ENCODE data around the gene TOP2B.

The TOP2B gene, protein sequence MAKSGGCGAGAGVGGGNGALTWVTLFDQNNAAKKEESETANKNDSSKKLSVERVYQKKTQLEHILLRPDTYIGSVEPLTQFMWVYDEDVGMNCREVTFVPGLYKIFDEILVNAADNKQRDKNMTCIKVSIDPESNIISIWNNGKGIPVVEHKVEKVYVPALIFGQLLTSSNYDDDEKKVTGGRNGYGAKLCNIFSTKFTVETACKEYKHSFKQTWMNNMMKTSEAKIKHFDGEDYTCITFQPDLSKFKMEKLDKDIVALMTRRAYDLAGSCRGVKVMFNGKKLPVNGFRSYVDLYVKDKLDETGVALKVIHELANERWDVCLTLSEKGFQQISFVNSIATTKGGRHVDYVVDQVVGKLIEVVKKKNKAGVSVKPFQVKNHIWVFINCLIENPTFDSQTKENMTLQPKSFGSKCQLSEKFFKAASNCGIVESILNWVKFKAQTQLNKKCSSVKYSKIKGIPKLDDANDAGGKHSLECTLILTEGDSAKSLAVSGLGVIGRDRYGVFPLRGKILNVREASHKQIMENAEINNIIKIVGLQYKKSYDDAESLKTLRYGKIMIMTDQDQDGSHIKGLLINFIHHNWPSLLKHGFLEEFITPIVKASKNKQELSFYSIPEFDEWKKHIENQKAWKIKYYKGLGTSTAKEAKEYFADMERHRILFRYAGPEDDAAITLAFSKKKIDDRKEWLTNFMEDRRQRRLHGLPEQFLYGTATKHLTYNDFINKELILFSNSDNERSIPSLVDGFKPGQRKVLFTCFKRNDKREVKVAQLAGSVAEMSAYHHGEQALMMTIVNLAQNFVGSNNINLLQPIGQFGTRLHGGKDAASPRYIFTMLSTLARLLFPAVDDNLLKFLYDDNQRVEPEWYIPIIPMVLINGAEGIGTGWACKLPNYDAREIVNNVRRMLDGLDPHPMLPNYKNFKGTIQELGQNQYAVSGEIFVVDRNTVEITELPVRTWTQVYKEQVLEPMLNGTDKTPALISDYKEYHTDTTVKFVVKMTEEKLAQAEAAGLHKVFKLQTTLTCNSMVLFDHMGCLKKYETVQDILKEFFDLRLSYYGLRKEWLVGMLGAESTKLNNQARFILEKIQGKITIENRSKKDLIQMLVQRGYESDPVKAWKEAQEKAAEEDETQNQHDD (N-terminal part only)

DNA sequence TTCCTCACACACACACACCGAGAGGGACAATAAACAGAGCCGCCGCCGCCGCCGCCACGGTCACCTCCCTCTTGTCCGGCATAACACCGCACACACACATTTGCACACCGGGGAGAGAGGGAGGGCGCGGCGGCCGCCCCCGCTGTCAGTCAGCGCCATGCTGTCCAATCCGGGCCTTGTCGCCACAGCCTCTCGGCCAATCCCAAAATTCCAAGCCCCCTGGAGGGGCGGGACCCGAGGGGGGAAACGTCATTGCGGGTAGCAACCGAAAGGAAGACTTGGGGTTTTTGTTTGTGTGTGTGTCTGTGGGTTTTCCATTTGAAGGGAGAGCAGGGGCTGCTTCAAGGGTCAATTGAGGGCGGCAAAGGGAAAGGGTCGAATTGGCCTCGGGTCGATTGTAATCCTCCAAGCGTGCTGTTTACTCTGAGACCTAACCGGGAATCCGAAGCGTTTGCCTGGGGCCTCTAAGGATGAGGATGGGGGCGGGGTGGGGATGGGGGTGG, at the start of gene TOP2B:
Gene TOP2B (minus strand): TSS at position 96 of the 503 bp plus-strand sequence. CDS start 610 bp downstream, outside the sequence.
- peak within 1 kb of the TSS; percentile 59 for H3K9ac ChIP-seq
- H3K9me3 ChIP-seq (ENCODE audit: control insufficient read depth, low read length), result no peaks in the 10 kb centered on the region
- H3K4me3 ChIP-seq (ENCODE audit: low read depth, low read length), result peak within 1 kb of the TSS; percentile 91
- peaks cover 26% of the 10 kb centered on the region for H3K79me2 ChIP-seq
- peak within 1 kb of the TSS; percentile 90 for H3K27ac ChIP-seq
- H3K36me3 ChIP-seq (ENCODE audit: control insufficient read depth, insufficient read depth, low read length), result no peaks in the 10 kb centered on the region
- H2AFZ ChIP-seq, result peak within 1 kb of the TSS; percentile 63
- peak within 1 kb of the TSS; percentile 91 for H3K4me2 ChIP-seq (ENCODE audit: low read length)
- TF ChIP-seq, protein P1, sequence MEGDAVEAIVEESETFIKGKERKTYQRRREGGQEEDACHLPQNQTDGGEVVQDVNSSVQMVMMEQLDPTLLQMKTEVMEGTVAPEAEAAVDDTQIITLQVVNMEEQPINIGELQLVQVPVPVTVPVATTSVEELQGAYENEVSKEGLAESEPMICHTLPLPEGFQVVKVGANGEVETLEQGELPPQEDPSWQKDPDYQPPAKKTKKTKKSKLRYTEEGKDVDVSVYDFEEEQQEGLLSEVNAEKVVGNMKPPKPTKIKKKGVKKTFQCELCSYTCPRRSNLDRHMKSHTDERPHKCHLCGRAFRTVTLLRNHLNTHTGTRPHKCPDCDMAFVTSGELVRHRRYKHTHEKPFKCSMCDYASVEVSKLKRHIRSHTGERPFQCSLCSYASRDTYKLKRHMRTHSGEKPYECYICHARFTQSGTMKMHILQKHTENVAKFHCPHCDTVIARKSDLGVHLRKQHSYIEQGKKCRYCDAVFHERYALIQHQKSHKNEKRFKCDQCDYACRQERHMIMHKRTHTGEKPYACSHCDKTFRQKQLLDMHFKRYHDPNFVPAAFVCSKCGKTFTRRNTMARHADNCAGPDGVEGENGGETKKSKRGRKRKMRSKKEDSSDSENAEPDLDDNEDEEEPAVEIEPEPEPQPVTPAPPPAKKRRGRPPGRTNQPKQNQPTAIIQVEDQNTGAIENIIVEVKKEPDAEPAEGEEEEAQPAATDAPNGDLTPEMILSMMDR (IDR thresholded peaks at IDR 0.05), result no peak
- H3K27me3 ChIP-seq (ENCODE audit: control insufficient read depth, insufficient read depth, low read length), result no peaks in the 10 kb centered on the region
- peaks cover 16% of the 10 kb centered on the region for H3K4me1 ChIP-seq

DNA sequence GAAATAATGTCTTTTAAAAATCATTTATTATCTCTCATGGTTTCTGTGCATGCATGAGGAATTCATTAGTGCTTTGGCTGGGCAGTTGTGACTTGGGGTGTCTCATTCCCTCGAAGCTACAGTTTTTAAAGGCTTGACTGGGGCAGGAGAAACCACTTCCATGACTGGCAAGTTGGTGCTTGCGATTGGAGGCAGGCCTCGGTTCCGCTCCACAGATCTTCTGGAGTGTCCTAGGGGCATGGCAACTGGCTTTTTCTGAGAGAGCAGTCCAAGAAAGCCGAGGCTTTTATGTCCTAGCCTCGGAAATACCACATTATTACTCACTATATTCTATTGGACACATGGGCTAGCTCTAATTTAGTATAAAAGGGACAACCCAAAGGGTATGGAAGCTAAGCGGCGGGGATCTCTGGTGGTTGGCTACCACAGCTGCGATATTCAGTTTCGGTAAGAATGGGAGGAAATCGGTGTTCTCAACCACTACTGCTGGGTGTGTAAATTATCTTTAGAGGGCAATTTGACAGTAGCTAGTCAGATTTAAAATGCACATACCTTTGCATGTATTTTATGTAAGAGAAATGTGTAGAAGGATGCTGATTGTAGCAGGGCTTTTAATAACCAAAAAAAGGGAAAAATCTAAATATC, 48.8 kb upstream of the TOP2B start:
- TF ChIP-seq, protein P1 (IDR thresholded peaks at IDR 0.05), result no peak

DNA sequence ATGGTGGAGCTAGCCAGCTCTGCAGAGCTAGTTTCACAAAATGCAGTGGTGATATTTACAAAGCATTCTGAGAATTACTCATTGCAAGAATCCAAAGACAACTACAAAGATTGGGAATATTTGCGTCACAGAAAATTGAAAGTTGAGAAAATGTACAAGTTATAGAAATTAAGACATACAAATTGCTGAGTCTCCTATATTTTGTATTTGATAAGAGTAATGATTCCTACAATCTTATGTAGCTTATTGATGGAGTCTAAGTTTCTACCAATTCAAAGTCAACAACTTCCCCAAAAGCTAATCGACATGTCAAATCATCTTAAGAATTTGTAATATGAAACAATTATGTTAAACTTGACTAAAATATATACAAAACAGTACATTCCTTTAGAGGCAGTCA, 46.4 kb upstream of the TOP2B start:
- Histone ChIP-seq H3K9me3 (ENCODE audit: control insufficient read depth, low read length) (no peaks in the 10 kb centered on the region), H3K27me3 (ENCODE audit: control insufficient read depth, insufficient read depth, low read length) (no peaks in the 10 kb centered on the region), H3K27ac (no peak overlapping the region), H3K4me1 (no peaks in the 10 kb centered on the region), H2AFZ (no peak overlapping the region), H3K4me2 (ENCODE audit: low read length) (no peak overlapping the region), H3K79me2 (no peaks in the 10 kb centered on the region), H3K36me3 (ENCODE audit: control insufficient read depth, insufficient read depth, low read length) (no peaks in the 10 kb centered on the region), H3K4me3 (ENCODE audit: low read depth, low read length) (no peak overlapping the region), H3K9ac (no peak overlapping the region)
- TF ChIP-seq, protein P1 (IDR thresholded peaks at IDR 0.05), result no peak

More for the DNA sequence above, 48.8 kb upstream of the TOP2B start:
- no peaks in the 10 kb centered on the region for H3K27me3 ChIP-seq (ENCODE audit: control insufficient read depth, insufficient read depth, low read length)
- H3K4me2 ChIP-seq (ENCODE audit: low read length), result no peak overlapping the region
- H3K4me3 ChIP-seq (ENCODE audit: low read depth, low read length), result no peak overlapping the region
- no peaks in the 10 kb centered on the region for H3K36me3 ChIP-seq (ENCODE audit: control insufficient read depth, insufficient read depth, low read length)
- no peaks in the 10 kb centered on the region for H3K4me1 ChIP-seq
- H3K9me3 ChIP-seq (ENCODE audit: control insufficient read depth, low read length), result no peaks in the 10 kb centered on the region
- no peak overlapping the region for H3K9ac ChIP-seq
- no peak overlapping the region for H3K27ac ChIP-seq
- no peak overlapping the region for H2AFZ ChIP-seq
- no peaks in the 10 kb centered on the region for H3K79me2 ChIP-seq

DNA sequence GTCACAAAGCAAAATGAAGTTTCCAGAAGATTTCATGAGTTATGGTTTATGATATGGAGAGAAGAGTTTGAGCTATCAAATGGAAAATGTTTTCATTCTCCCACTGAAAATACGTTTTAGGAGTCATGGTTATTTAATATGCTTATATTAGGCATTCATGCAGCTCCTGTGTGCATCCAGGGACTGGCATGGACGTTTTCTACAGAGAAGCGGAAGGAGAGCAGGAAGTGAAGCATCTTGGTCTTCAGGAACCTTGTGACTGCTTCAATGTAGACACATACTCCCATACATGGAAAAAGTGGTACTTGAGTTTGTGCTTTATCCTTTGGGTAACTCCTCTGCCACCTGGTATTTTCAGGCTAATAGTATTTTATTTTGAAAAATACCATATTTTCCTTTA, 43.3 kb upstream of the TOP2B start:
- H3K27me3 ChIP-seq (ENCODE audit: control insufficient read depth, insufficient read depth, low read length), result no peaks in the 10 kb centered on the region
- H2AFZ ChIP-seq, result no peak overlapping the region
- H3K4me3 ChIP-seq (ENCODE audit: low read depth, low read length), result no peak overlapping the region
- H3K27ac ChIP-seq, result no peak overlapping the region
- no peak overlapping the region for H3K4me2 ChIP-seq (ENCODE audit: low read length)
- H3K4me1 ChIP-seq, result no peaks in the 10 kb centered on the region
- H3K9ac ChIP-seq, result no peak overlapping the region
- TF ChIP-seq, protein P1 (IDR thresholded peaks at IDR 0.05), result no peak
- H3K9me3 ChIP-seq (ENCODE audit: control insufficient read depth, low read length), result no peaks in the 10 kb centered on the region
- H3K79me2 ChIP-seq, result no peaks in the 10 kb centered on the region
- H3K36me3 ChIP-seq (ENCODE audit: control insufficient read depth, insufficient read depth, low read length), result no peaks in the 10 kb centered on the region

Data from parathyroid adenoma (tissue), 2 donors.